ENCODE data around the gene SCYGR1.
"Not testable (repeated sequence)": the region's sequence is repeated elsewhere in the genome, so short reads cannot be mapped to it uniquely, and the experiment has no call there.

The SCYGR1 gene

GRCh38 chr2:227366769-227367426, 20.9 kb downstream of the SCYGR1 start:
- no peak for ATAC-seq
- DNase-seq (ENCODE audit: low spot score in 2 of 2), result no peak
- Mint-ChIP-seq H3K4me3 (no peak overlapping the region), H3K27ac (no peak overlapping the region), H3K9me3 (no peaks in the 10 kb centered on the region), H3K36me3 (no peaks in the 10 kb centered on the region), H3K4me1 (no peaks in the 10 kb centered on the region)

- no peak for DNase-seq (ENCODE audit: low spot score in 2 of 2)
- Mint-ChIP-seq H3K9me3 (no peaks in the 10 kb centered on the region), H3K4me1 (no peaks in the 10 kb centered on the region), H3K27ac (no peak overlapping the region), H3K36me3 (peaks cover under 1% of the 10 kb centered on the region), H3K4me3 (no peak overlapping the region)
- no peak for ATAC-seq
Measured at GRCh38 chr2:227365833-227366232, 21.9 kb downstream of the SCYGR1 start.

GRCh38 chr2:227364585-227365263, 23.0 kb downstream of the SCYGR1 start:
- not testable (repeated sequence) for ATAC-seq; H3K4me1 Mint-ChIP-seq; H3K27ac Mint-ChIP-seq; H3K4me3 Mint-ChIP-seq; DNase-seq (ENCODE audit: low spot score in 2 of 2); H3K9me3 Mint-ChIP-seq
- peaks cover 12% of the 10 kb centered on the region for H3K36me3 Mint-ChIP-seq

- DNase-seq (ENCODE audit: low spot score in 2 of 2) (no peak), ATAC-seq (no peak)
- H3K36me3 Mint-ChIP-seq, result peaks cover 22% of the 10 kb centered on the region
- no peaks in the 10 kb centered on the region for H3K9me3 Mint-ChIP-seq
- H3K4me3 Mint-ChIP-seq, result no peak overlapping the region
- no peak overlapping the region for H3K27ac Mint-ChIP-seq
- H3K4me1 Mint-ChIP-seq, result no peaks in the 10 kb centered on the region
Measured at GRCh38 chr2:227363756-227364155, 24.0 kb downstream of the SCYGR1 start.

- no peak overlapping the region for H3K27ac Mint-ChIP-seq
- ATAC-seq (no peak), DNase-seq (ENCODE audit: low spot score in 2 of 2) (no peak)
- no peaks in the 10 kb centered on the region for H3K4me1 Mint-ChIP-seq
- H3K36me3 Mint-ChIP-seq, result peaks cover 56% of the 10 kb centered on the region
- no peaks in the 10 kb centered on the region for H3K9me3 Mint-ChIP-seq
- no peak overlapping the region for H3K4me3 Mint-ChIP-seq
Measured at GRCh38 chr2:227360351-227360750, 27.4 kb downstream of the SCYGR1 start.

GRCh38 chr2:227351639-227352038, 36.1 kb downstream of the SCYGR1 start:
- H3K9me3 Mint-ChIP-seq, result no peaks in the 10 kb centered on the region
- peak overlapping the region; percentile 23 for H3K27ac Mint-ChIP-seq
- ATAC-seq (peak; percentile 42), DNase-seq (ENCODE audit: low spot score in 2 of 2) (no peak)
- H3K36me3 Mint-ChIP-seq, result peaks cover 44% of the 10 kb centered on the region
- no peaks in the 10 kb centered on the region for H3K4me1 Mint-ChIP-seq
- H3K4me3 Mint-ChIP-seq, result no peak overlapping the region

- no peaks in the 10 kb centered on the region for H3K9me3 Mint-ChIP-seq
- H3K36me3 Mint-ChIP-seq, result peaks cover 39% of the 10 kb centered on the region
- no peak overlapping the region for H3K27ac Mint-ChIP-seq
- ATAC-seq (no peak), DNase-seq (ENCODE audit: low spot score in 2 of 2) (no peak)
- no peaks in the 10 kb centered on the region for H3K4me1 Mint-ChIP-seq
- no peak overlapping the region for H3K4me3 Mint-ChIP-seq
Measured at GRCh38 chr2:227349989-227350612, 37.6 kb downstream of the SCYGR1 start.

- no peak overlapping the region for H3K4me3 Mint-ChIP-seq
- no peak overlapping the region for H3K27ac Mint-ChIP-seq
- H3K9me3 Mint-ChIP-seq, result no peaks in the 10 kb centered on the region
- H3K4me1 Mint-ChIP-seq, result no peaks in the 10 kb centered on the region
- H3K36me3 Mint-ChIP-seq, result peaks cover 43% of the 10 kb centered on the region
- no peak for DNase-seq (ENCODE audit: low spot score in 2 of 2)
- no peak for ATAC-seq
Measured at GRCh38 chr2:227348324-227348723, 39.4 kb downstream of the SCYGR1 start.

- Mint-ChIP-seq H3K27ac (no peak overlapping the region), H3K4me3 (no peak overlapping the region), H3K4me1 (no peaks in the 10 kb centered on the region), H3K36me3 (peaks cover 55% of the 10 kb centered on the region), H3K9me3 (no peaks in the 10 kb centered on the region)
- ATAC-seq, result no peak
- DNase-seq (ENCODE audit: low spot score in 2 of 2), result no peak
Measured at GRCh38 chr2:227347117-227347516, 40.6 kb downstream of the SCYGR1 start.

- peaks cover 79% of the 10 kb centered on the region for H3K36me3 Mint-ChIP-seq
- no peak overlapping the region for H3K4me3 Mint-ChIP-seq
- no peak for DNase-seq (ENCODE audit: low spot score in 2 of 2)
- no peaks in the 10 kb centered on the region for H3K4me1 Mint-ChIP-seq
- ATAC-seq, result no peak
- H3K27ac Mint-ChIP-seq, result no peak overlapping the region
- H3K9me3 Mint-ChIP-seq, result no peaks in the 10 kb centered on the region
Measured at GRCh38 chr2:227344231-227344630, 43.5 kb downstream of the SCYGR1 start.

GRCh38 chr2:227341553-227341952, 46.2 kb downstream of the SCYGR1 start:
- Mint-ChIP-seq H3K4me1 (no peaks in the 10 kb centered on the region), H3K9me3 (no peaks in the 10 kb centered on the region), H3K4me3 (no peak overlapping the region), H3K36me3 (peaks cover 78% of the 10 kb centered on the region), H3K27ac (no peak overlapping the region)
- ATAC-seq (no peak), DNase-seq (ENCODE audit: low spot score in 2 of 2) (no peak)

GRCh38 chr2:227340106-227340505, 47.6 kb downstream of the SCYGR1 start:
- ATAC-seq, result no peak
- DNase-seq (ENCODE audit: low spot score in 2 of 2), result no peak
- Mint-ChIP-seq H3K27ac (no peak overlapping the region), H3K4me3 (no peak overlapping the region), H3K36me3 (peaks cover 79% of the 10 kb centered on the region), H3K4me1 (peaks cover 7% of the 10 kb centered on the region), H3K9me3 (no peaks in the 10 kb centered on the region)

- Mint-ChIP-seq H3K4me1 (peaks cover 7% of the 10 kb centered on the region), H3K27ac (no peak overlapping the region), H3K36me3 (peaks cover 83% of the 10 kb centered on the region), H3K4me3 (no peak overlapping the region), H3K9me3 (no peaks in the 10 kb centered on the region)
- ATAC-seq (no peak), DNase-seq (ENCODE audit: low spot score in 2 of 2) (no peak)
Measured at GRCh38 chr2:227339098-227339599, 48.6 kb downstream of the SCYGR1 start.
